Measurements from ENCODE around the gene NUP88. TPM values are rescaled to one million over a fixed set of nuclear protein-coding genes. Genes with fewer than 3 reads are reported as not detected.
"Not testable (repeated sequence)": the region's sequence is repeated elsewhere in the genome, so short reads cannot be mapped to it uniquely, and the experiment has no call there.

NUP88 gene
- polyA plus RNA-seq (ENCODE audit: insufficient read length): 49.7 TPM

- peak; percentile 91 for DNase-seq (ENCODE audit: low read depth)
Measured at GRCh38 chr17:5419356-5419958, at the start of gene NUP88. TSS of gene NUP88 (minus strand) at chr17:5419662. CDS start at chr17:5419650, 12 bp downstream.

GRCh38 chr17:5468075-5468473 is 48.6 kb upstream of the NUP88 start:
- no peak for DNase-seq (ENCODE audit: low read depth)

GRCh38 chr17:5467416-5467815 is 48.0 kb upstream of the NUP88 start:
- DNase-seq (ENCODE audit: low read depth): no peak

GRCh38 chr17:5466295-5466694 is 46.8 kb upstream of the NUP88 start:
- DNase-seq (ENCODE audit: low read depth): no peak

- no peak for DNase-seq (ENCODE audit: low read depth)
Measured at GRCh38 chr17:5464717-5465507, 45.5 kb upstream of the NUP88 start.

- DNase-seq (ENCODE audit: low read depth): no peak
Measured at GRCh38 chr17:5446786-5447185, 27.3 kb upstream of the NUP88 start.

GRCh38 chr17:5444209-5444608 is 24.7 kb upstream of the NUP88 start:
- DNase-seq (ENCODE audit: low read depth): no peak

- no peak for DNase-seq (ENCODE audit: low read depth)
Measured at GRCh38 chr17:5443728-5444127, 24.3 kb upstream of the NUP88 start.

- no peak for DNase-seq (ENCODE audit: low read depth)
Measured at GRCh38 chr17:5439446-5439764, 19.9 kb upstream of the NUP88 start.

GRCh38 chr17:5438716-5439445 is 19.4 kb upstream of the NUP88 start, which contains the start of gene C1QBP:
TSS of gene C1QBP (minus strand) at chr17:5439155. CDS start at chr17:5439073, 82 bp downstream.
- peak; percentile 74 for DNase-seq (ENCODE audit: low read depth)

- no peak for DNase-seq (ENCODE audit: low read depth)
Measured at GRCh38 chr17:5437721-5438317, 18.4 kb upstream of the NUP88 start.

- not testable (repeated sequence) for DNase-seq (ENCODE audit: low read depth)
Measured at GRCh38 chr17:5435781-5436315, 16.4 kb upstream of the NUP88 start.

GRCh38 chr17:5434984-5435383 is 15.5 kb upstream of the NUP88 start:
- DNase-seq (ENCODE audit: low read depth): no peak

GRCh38 chr17:5431949-5432556 is 12.6 kb upstream of the NUP88 start:
- no peak for DNase-seq (ENCODE audit: low read depth)

- DNase-seq (ENCODE audit: low read depth): not testable (repeated sequence)
Measured at GRCh38 chr17:5431234-5431633, 11.8 kb upstream of the NUP88 start.

GRCh38 chr17:5430413-5430999 is 11.0 kb upstream of the NUP88 start:
- DNase-seq (ENCODE audit: low read depth): no peak

- no peak for DNase-seq (ENCODE audit: low read depth)
Measured at GRCh38 chr17:5429191-5429887, 9.9 kb upstream of the NUP88 start.

- DNase-seq (ENCODE audit: low read depth): no peak
Measured at GRCh38 chr17:5425826-5426225, 6.4 kb upstream of the NUP88 start.

GRCh38 chr17:5424909-5425308 is 5.4 kb upstream of the NUP88 start:
- DNase-seq (ENCODE audit: low read depth): no peak

GRCh38 chr17:5422505-5422904 is 3.0 kb upstream of the NUP88 start:
- no peak for DNase-seq (ENCODE audit: low read depth)

Measured in forelimb muscle (tissue), 1 donor.